HG03558 (cell line): ENCODE results near the gene S100B.
"Not testable (repeated sequence)": the region's sequence is repeated elsewhere in the genome, so short reads cannot be mapped to it uniquely, and the experiment has no call there.

Source experiments
- ATAC-seq: cut with Tn5 transposase; IDR thresholded peaks from one replicate; pipeline ENCODE4 v1.9.1; 2021; ENCODE audit warnings: moderate number of reproducible peaks; ENCODE audit not compliant: unreplicated experiment; ENCODE audit errors: extremely low read depth

S100B gene

DNA sequence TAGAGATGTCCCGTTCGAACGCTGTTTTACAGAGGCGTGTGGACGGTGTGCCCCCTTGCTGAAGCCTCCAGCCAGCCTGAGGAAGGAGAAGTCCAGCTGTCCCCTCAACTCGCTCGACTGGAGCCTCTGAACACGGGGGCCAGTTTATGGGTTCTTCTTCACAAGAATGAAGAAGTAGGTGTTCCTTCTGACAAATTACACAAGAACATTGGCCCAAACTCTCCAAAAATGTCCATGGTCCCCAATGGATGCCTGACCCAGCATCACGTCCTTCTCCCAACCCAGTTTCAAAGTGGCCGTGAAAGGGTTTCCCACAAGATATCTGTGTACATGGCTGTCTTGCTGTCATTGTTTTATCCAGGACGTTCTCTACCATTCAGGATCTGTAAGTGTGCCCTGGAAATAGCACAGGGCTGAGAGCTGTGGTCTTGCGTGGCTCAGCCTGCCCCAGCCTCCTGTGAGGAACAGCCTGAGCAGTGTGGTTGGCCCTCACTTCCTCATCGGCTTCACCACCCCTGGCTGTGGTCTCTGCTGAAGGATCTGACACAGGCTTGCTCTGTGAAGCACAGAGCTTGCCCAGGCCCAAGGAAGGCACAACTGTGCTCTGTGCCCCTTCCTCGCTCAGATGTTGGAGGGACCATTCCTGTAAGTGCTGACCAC is 1.0 kb upstream of the S100B start:
- no peak for ATAC-seq

DNA sequence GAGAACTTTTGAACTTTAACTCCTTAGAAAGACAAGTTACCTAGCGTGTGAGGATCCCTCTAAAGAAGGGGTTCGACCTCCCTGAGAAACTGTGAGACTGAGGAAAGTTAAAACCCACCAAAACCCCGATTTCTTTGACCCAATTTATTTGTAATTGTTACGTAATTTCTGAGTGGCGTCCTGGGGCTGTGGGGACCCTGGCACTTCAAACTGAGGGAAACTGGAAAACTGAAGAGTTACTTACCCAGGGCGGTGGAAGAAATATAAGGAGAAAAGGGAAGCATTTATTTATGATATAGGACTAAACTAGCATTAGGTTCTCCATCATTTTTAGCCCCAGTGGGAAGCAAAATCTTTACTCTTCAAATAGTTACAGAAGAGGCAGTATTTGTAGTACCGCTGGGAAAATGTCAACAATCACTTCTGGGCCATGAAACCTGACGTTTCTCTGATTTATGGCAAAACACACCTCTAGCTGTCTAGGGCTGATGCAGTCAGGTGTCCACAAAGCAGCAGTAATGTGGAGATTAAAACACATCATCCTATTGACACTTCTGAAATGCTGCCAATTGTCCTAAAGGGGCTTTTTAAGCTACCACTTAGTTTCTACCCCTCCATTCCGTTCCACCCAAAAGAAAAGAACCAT is 430 bp downstream of the S100B start:
- ATAC-seq: no peak

DNA sequence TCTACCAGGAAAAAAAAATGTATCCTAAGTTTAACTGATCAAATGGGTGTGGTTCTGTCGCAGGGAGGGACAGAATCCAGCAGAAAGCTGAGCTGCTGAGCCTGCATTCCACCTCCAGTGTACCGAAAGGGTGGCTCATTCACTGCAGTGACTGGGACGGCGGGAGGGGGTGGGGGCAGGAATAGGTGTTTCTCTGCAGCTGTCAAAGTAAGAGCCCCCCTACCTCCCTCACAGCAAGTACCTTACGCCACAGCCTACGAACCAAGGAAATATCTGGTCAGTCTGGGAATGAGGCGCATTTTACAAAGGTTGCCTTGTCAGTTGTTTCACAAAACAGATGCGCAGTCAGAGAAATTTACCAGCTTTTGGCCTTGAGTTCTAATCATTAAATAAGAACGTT is 1.7 kb downstream of the S100B start:
- no peak for ATAC-seq

DNA sequence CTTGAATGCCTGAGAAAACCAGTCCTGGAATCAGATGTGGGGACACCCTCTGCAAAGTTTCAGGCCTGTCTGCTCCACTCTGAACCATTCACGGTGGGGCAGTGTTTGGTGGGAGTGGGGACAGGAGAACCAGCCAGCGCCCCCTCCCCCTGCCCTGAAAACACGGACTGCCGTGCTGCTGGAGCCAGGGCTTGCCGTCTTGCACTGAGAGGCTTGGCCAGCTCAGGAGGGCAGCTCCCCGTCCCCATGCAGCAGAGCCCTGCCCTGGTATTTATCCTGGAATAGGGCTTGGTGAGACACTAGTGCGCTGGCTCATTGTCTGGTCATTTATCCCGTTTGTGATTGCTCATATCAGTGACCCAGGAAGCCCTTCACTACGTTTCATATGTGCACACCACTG is 3.9 kb downstream of the S100B start:
- no peak for ATAC-seq

DNA sequence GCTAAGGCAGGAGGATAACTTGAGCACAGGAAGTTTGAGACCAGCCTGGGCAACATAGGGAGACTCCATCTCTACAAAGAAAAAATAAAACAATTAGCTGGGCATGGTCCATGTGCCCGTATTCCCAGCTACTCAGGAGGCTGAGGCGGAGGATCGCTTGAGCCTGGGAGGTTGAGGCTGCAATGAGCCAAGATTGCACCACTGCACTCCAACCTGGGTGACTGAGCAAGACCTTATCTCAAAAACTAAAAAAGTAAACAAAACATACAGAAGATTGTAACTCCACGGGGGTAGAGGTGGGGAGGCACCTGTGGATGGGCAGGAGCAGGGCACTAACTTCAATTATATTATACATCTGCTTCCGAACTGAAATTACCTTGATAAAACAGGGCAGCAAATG is 4.6 kb downstream of the S100B start:
- ATAC-seq: no peak

DNA sequence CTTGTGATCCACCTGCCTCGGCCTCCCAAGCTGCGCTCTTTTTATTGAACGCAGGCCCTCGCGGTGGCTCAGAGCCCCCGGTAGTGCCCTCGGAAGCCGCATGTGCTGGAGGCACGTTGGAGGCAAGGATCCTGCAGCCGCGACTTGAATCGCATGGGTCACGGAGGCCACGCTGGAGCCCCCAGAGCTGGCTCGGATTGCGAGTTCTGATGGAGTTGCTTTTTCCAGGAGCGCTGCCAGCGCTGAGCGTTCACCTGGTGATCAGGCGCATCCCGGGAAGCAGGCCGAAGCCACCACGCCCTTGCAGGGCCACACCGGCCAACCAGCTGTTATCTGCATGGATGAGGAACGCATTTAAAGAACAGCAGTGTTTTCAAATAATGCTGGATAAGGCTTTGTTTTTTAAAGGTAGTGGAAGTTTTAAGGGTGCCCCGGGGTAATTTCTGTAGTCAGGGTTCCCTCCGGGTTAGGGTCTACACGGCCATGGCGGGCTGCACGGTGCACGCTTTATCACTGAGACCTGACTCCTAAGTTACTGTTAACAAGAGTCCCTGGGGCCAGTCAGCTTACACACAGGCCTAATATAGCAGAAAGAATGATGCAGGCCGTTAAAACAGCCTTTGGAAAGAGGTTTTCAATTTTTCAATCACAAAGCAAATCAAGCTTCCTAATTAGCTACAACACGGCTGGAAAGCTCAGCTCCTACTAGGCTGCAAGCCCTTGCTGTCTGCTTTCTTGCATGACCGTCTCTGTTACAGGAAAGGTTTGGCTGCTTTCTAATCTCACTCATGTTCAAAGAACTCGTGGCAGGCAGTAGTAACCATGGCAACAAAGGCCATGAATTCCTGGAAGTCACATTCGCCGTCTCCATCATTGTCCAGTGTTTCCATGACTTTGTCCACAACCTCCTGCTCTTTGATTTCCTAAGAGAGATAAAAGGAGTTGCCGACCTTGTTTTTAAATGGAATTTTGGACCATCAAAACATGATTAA is 6.0 kb downstream of the S100B start:
- no peak for ATAC-seq

DNA sequence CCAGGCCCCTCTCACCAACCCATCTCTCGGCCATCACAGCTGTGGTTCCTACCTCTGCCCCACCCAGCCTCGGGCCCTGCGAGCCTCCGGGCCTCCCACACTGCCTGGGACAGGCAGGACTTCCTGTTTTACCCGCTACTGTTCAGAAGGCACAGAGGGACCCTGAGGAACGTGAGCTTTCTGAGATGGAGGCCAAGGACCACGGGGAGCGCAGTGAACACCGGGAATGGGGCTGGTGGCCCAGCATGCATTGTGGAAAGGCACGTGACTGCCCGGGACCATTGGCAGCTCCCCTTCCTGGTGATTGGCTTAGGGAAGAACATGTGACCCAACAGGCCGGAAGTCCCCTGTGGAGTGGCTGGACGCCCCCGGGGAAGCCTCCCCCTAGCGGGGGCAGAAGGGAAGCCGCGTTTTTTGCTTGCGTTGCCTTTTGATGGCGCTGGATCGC is 7.0 kb downstream of the S100B start:
- ATAC-seq: no peak

DNA sequence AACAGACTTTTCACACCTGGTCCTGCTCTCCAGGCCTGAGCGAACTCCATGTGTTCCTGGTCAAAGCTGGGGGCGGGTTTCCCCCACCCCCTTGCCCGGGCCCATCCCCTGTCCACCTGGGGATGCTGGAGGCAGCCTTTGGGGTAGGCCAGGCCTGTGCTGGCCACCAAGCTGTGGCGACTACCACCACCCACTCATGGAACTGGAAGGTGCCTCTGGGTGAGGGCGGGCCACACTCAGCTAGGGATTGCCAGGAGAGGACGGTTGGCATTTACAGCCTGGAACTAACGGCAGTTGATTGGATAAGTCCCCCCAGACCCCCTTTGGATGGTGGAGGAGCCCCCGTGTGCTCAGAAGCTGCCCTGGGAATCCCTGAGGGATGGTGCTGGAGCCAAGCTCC is 7.9 kb downstream of the S100B start:
- no peak for ATAC-seq

DNA sequence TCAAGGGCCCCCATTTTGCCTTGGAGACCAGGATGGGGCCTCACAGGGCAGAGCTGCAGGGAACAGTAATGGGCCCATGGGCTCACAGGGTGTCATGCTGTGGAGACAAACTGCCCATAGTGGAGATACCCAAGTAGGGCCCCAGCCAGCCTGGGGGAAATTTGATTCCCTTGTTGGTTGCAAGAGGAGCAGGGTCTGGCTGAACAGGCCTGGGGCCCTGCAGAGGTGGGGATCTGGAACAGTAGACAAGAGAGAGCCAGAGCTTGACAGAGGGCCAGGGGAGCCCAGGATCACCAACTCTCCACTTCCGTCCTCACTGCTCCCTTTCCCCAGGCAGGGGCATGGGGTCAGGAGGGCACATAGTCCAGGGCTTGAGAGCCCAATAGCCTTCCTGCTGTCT is 8.7 kb downstream of the S100B start:
- ATAC-seq: no peak

DNA sequence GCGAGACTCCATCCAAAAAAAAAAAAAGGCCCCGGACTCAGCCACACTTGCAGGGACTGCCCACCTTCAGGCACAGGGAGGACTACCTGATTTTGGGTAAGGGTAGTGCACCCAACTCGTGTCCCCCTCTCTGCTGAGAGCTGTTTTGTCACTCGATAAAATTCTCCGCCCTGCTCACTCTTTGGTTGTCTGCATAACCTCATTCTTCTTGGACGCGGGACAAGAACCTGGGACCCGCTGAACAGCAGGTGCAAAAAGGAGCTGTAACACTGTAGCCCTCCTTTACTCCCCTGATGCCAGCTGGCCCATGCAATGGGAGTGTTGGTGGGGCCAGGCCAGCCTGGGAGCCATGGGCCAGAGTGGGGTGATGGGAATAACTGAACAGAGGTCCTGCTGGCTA is 10.6 kb downstream of the S100B start:
- ATAC-seq: no peak

DNA sequence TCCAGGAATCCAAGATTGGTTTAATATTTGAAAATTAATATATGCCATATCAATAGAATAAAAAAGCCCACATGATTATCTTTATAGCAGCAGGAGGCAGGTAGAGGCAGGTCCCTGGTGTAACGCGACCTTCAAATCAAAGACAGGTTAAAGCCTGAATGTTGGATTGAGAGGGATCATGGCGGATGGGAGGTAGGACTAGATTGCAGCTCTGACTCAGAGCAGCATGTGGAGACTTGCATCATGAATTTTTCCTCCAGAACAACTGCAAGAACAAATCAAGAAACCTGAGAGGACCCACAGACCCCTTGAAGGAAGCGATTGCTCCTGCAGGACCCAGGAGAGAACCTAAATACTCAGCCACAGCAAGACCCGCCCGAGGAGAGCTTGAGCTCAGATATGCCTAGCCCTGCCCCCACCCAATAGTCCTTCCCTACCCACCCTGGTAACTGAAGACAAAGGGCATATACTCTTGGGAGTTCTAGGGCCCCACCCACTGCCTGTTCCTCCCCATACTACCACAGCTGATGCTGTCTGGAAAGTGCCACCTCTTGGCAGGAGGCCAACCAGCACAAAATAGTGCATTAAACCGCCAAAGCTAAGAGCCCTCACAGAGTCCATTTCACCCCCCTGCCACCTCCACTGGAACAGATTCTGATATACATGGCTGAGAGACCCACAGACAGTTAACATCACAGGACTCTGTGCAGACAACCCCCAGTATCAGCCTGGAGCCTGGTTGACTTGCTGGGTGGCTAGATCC is 19.5 kb downstream of the S100B start:
- no peak for ATAC-seq

DNA sequence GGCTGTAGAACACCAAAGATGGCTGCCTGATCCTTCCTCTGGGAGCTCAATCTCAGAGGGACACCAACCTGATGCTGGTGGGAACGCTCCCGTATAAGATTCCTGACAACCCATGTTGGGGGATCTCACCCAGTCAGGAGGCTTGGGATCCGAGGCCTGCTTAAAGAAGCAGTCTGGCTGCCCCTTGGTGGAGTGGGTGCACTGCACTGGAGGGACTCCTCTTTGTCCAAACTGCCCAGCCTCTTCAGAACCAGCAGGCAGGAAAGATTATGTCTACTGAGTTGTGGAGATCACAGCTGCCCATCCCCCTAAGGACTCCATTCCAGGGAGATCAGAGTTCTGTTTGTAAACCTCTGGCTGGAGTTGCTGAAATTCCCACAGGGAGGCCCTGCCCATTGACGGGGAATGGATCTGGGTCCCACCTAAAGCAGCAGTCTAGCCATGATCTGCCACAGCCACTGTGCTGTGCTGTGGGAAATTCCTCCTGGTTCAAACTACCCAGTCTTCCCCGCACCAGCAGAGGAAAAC is 23.0 kb downstream of the S100B start:
- ATAC-seq: no peak

DNA sequence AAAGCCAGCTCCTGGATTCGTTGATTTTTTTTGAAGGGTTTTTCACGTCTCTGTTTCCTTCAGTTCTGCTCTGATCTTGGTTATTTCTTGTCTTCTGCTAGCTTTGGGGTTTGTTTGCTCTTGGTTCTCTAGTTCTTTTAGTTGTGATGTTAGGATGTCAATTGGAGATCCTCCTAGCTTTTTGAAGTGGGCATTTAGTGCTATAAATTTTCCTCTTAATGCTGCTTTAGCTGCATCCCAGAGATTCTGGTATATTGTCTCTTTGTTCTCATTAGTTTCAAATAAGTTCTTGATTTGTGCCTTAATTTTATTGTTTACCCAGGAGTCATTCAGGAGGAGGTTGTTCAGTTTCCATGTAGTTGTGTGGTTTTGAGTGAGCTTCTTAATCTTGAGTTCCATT is 25.5 kb downstream of the S100B start:
- ATAC-seq: not testable (repeated sequence)

DNA sequence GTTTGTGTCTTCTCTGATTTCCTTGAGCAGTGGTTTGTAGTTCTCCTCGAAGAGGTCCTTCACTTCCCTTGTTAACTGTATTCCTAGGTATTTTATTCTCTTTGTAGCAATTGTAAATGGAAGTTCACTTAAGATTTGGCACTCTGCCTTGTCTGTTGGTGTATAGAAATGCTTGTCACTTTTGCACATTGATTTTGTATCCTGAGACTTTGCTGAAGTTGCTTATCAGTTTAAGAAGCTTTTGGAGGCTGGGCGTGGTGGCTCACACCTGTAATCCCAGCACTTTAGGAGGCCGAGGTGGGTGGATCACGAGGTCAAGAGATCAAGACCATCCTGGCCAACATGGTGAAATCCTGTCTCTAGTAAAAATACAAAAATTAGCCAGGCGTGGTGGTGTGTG is 27.1 kb downstream of the S100B start:
- ATAC-seq: not testable (repeated sequence)

DNA sequence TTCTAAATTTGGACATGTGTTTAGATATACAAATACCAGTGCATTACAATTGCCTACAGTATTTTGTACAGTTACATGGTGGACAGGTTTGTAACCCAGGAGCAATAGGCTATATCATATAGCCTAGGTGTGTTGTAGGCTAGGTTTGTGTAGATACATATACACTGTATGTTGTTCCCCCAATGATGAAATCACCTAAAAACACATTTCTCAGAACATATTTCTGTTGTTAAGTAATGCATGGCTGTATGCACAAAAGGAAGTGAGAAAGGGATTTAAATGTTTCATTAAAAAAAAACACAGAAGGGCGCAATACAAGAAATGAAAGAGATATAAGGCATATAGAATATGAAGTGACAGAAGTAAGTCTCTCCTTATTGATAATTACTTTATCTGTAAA is 32.0 kb downstream of the S100B start:
- ATAC-seq: no peak

DNA sequence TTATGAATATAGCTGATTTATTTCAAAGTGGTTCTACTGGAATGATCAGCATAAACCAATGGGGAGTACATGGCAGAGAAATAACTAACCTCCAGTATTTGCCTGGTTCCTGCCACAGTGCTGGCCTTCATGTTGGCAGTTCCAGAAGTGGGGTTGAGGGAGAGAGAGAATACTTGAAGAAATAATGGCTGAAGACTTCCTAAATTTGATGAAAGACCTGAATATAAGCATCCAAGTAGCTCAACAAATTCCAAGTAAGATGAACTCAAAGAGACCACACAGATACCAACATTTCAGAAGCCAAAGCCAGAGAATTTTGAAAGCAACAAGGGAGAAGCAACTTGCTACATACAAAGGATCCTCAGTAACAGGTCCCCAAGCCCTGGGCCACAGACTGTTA is 34.3 kb downstream of the S100B start:
- no peak for ATAC-seq

DNA sequence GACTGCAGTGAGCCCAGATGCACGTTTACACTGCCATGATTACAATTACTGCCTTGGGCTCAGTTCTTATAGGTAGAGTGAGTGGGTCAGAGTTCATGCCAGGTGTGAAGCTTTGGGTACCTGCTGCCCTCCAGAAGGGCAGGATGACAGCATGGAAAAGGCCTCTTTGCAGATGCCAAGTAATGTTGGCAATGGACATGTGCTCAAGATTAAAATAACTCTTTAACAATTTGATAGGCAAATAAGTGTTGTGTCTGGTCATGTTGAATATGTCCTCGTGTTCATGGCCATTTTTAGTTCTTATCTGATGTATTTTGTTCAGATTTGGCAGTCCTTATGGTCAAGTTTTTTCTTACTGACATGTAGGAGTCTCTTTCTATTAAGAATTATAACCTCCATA is 34.8 kb downstream of the S100B start:
- ATAC-seq: no peak

DNA sequence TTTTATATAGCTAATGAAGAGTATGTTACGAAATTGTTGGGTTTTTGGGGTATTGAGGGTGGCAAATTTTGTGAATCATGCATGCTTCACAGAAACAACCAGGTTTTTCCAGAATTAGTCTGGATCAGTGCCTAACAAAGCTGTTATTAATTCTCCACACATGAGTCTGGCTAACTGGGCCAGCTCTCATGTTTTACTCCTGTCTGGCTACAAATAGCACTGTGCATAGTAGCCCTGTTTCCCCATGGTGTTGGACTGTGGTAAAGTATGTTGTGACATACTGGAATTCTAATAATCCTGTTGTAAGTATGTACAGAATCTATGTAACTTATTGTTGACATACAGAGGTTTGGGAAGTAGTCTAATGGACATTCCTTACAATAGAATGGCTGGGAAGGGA is 35.8 kb downstream of the S100B start:
- no peak for ATAC-seq

DNA sequence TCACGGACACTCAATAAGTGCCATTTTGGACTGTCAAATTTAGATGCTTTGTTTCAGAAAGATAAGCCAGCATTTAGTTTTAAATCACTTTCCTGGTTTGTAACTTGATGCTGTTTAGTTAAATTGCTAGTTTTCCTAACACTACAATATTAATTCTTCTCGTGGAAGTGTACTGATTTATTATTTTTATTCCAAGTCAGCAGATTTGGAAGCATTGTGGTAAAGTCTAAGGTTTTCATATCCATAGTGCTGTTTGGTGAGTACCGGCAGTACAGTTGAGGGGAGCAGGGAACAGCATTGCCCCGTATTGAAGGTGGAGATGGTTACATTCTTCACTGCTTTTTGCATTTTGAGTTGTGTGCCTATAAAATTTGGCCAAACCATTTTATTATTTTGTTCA is 36.3 kb downstream of the S100B start:
- no peak for ATAC-seq

DNA sequence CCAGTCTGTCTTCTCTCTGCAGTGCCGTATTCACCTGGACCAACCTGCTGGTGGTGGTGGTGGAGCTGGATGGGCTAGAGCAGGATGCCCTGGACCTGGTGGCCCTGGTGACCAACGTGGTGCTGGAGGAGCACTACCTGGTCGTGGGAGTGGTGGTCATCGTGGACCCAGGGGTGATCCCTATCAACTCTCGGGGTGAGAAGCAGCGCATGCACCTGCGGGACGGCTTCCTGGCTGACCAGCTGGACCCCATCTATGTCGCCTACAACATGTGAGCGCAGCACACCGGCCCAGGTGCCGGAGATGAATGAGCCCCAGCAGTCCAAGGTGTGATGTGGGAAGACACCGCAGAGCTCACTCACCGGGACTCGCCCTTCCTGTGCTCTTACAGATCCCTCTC is 37.5 kb downstream of the S100B start:
- no peak for ATAC-seq
